ENCODE measurements around the gene FAM83C.

Gene FAM83C

DNA sequence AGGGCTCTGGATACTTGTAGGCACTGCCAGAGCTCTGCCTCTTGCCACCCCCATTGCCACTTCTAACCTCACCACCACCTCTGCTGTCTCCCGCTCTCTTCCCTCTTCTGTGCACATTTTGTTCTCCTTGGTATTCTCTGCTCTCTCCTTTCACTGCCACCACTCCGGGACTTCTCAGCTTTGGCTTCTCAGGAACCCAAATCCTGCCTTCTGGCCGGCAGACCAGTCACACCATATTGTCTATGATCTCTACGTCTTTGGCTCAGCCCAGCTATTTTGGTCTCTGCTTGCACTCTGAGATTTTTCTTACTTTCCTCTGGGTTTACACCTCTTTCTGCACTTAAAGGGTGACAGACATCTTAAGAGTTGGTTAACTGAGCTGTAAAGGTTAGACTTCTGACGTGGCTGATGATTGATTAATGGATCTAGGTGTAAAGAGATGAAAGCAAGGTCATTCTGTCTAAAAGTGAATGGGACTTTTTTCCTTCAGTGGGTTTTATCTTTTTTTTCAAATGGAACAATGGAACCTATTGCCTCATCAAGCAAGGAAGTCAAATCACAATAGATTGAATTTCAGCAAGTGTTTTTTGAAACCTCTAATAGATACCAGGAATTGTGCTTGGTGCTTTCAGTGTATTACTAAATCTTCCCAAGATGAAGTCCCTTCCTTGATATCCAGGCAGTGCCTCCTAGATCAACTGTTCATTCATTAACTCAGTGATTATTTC lies 52.0 kb downstream of the FAM83C start:
- no peak for DNase-seq

DNA sequence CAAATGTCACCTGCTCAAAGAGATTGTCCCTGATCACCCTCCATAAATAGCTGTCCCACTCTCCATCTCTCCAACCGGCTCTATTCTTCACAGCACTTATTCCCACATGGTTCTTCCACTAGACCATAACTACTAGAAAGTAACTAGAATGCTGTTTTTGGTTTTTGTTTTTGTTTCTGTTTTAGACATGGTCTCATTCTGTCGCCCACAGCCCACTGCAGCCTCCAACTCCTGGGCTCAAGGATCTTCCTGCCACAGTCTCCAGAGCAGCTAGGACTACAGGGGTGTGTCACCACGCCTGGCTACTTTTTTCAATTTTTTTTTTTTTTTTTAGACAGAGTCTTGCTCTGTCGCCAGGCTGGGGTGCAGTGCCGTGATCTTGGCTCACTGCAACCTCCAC lies 53.5 kb downstream of the FAM83C start:
- no peak for DNase-seq

DNA sequence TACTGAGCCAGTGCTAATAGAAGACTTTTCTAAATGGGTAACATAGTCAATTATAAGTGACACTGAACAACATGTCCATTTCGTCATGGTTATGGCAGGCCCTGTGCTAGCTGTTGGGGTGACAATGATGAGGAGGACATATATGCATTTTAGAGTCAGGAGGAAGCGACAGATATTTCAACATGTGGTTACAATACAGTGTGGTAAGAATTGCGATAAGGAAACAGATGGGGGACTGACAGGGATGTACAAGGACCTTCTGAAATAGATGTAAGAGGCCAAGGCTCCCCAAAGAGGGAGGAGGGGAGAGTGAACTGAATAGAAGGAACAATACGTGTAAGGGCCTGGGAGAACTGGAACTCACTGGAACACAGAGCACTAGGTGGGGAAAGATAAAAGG lies 54.1 kb downstream of the FAM83C start:
- no peak for DNase-seq

DNA sequence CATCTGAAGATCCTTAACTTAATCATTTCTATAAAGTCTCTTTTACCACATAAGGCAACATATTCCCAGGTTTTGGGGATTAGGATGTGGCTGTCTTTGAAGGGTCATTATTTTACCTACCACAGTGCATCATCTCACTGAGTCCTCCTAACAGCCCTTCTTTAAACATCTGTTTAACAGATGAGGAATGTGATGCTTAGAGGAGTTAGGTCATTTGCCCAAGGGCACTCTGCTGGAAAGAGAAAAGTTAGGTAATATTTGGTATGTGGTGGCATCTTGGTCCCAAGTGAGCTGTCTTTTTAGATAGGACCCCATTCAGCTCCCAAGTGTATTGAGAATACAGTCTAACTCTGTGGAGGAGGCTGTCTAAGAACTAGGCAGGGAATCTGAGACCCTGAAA lies 54.7 kb downstream of the FAM83C start:
- no peak for DNase-seq

DNA sequence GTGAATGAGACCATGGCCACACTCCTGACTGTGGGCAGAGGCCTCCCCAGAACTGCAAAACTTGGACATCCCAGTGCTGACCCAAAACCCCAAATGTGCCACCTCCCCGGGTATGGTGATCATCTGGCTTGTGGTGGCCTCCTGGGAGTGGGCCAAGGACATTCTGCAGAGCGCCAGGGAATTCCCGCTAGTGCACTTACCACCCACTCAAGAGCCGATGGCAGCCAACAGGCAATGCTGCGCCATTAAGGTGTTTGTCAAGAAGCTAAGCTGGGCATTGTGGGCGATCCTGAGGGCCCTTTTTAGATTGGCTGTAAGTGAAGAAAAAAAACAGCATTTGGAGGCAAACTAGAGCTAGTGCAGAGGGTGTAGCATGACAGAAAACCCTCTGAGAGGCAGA lies 56.3 kb downstream of the FAM83C start:
- peak in 29 of 58 donors; percentile 0 to 81 (median 25) for DNase-seq

Measured in anterior cingulate cortex (tissue), 58 donors.